ENCODE results near the gene ADAMTS13. TPM values are rescaled to one million over a fixed set of nuclear protein-coding genes. Genes with fewer than 3 reads are reported as not detected.
A peak's percentile ranks its signal among the peaks of the same experiment; 100 is the strongest.

ADAMTS13 gene
- total and polyA plus RNA-seq, 8 donors = 1.2 to 11.1 (median 7.5) TPM

- Histone ChIP-seq H3K9me3 (no peaks in the 10 kb centered on the region), H3K36me3 (peaks cover 0 to 51% of the 10 kb centered on the region in 2 donors), H3K4me3 (no peak overlapping the region), H3K27ac (no peak overlapping the region), H3K4me1 (peaks cover 9 to 72% of the 10 kb centered on the region in 2 donors), H3K27me3 (peaks cover 0 to 10% of the 10 kb centered on the region in 2 donors)
- ATAC-seq (no peak), DNase-seq (no peak)
- intact Hi-C loops (cut with DNase I) = no loop called here
- no peak for TF ChIP-seq CTCF (IDR thresholded peaks at IDR 0.05)
Measured at GRCh38 chr9:133474215-133474614, 52.0 kb downstream of the ADAMTS13 start.

GRCh38 chr9:133474853-133475252, 52.7 kb downstream of the ADAMTS13 start:
- DNase-seq (peak in 1 of 4 donors; percentile 79), ATAC-seq (no peak)
- peaks cover 9 to 79% of the 10 kb centered on the region in 2 donors for H3K4me1 ChIP-seq
- no peak overlapping the region for H3K27ac ChIP-seq
- peaks cover 0 to 51% of the 10 kb centered on the region in 2 donors for H3K36me3 ChIP-seq
- TF ChIP-seq CTCF (IDR thresholded peaks at IDR 0.05) = no peak
- H3K9me3 ChIP-seq = no peaks in the 10 kb centered on the region
- intact Hi-C loops (cut with DNase I) = no loop called here
- H3K4me3 ChIP-seq = no peak overlapping the region
- H3K27me3 ChIP-seq = peaks cover 0 to 16% of the 10 kb centered on the region in 2 donors

GRCh38 chr9:133475292-133476012, 53.3 kb downstream of the ADAMTS13 start:
- ATAC-seq (no peak), DNase-seq (peak in 1 of 4 donors; percentile 74)
- Histone ChIP-seq H3K27me3 (peaks cover 0 to 22% of the 10 kb centered on the region in 2 donors), H3K4me1 (peaks cover 9 to 80% of the 10 kb centered on the region in 2 donors), H3K36me3 (peaks cover 0 to 51% of the 10 kb centered on the region in 2 donors), H3K4me3 (peak overlapping the region in 1 of 2 donors; percentile 70), H3K27ac (peak overlapping the region in 1 of 2 donors; percentile 30), H3K9me3 (no peaks in the 10 kb centered on the region)
- intact Hi-C loops (cut with DNase I) = no loop called here
- no peak for TF ChIP-seq CTCF (IDR thresholded peaks at IDR 0.05)

- DNase-seq (peak in 1 of 4 donors; percentile 71), ATAC-seq (peak; percentile 3)
- Histone ChIP-seq H3K36me3 (peaks cover 0 to 49% of the 10 kb centered on the region in 2 donors), H3K27me3 (peaks cover 0 to 22% of the 10 kb centered on the region in 2 donors), H3K27ac (peak overlapping the region in 1 of 2 donors; percentile 30), H3K4me1 (peaks cover 9 to 76% of the 10 kb centered on the region in 2 donors), H3K4me3 (peak overlapping the region in 1 of 2 donors; percentile 70), H3K9me3 (no peaks in the 10 kb centered on the region)
- intact Hi-C loops (cut with DNase I) = no loop called here
- no peak for TF ChIP-seq CTCF (IDR thresholded peaks at IDR 0.05)
Measured at GRCh38 chr9:133476036-133476931, 54.1 kb downstream of the ADAMTS13 start.

- Histone ChIP-seq H3K4me1 (peaks cover 9 to 70% of the 10 kb centered on the region in 2 donors), H3K9me3 (no peaks in the 10 kb centered on the region), H3K27ac (peak overlapping the region in 1 of 2 donors; percentile 30), H3K36me3 (peaks cover 0 to 42% of the 10 kb centered on the region in 2 donors), H3K27me3 (peaks cover 0 to 22% of the 10 kb centered on the region in 2 donors), H3K4me3 (peak overlapping the region in 1 of 2 donors; percentile 70)
- no peak for ATAC-seq
- intact Hi-C loops (cut with DNase I) = no loop called here
- TF ChIP-seq CTCF (IDR thresholded peaks at IDR 0.05) = no peak
- peak in 1 of 4 donors; percentile 82 for DNase-seq
Measured at GRCh38 chr9:133476941-133477340, 54.8 kb downstream of the ADAMTS13 start.
